ENCODE measurements around the gene UBE2M. TPM values are rescaled to one million over a fixed set of nuclear protein-coding genes. Genes with fewer than 3 reads are reported as not detected.
A peak's percentile ranks its signal among the peaks of the same experiment; 100 is the strongest.

UBE2M gene
- total RNA-seq, 2 donors from 2014 or later, result 91.4 to 113 TPM

- no peak for DNase-seq
- no peak for ATAC-seq
- intact Hi-C loops (cut with DNase I), result no loop called here
Observed at GRCh38 chr19:58572026-58572817, 13.8 kb upstream of the UBE2M start.

- DNase-seq (peak; percentile 21), ATAC-seq (no peak)
- intact Hi-C loops (cut with DNase I), result no loop called here
Observed at GRCh38 chr19:58571575-58571947, 13.2 kb upstream of the UBE2M start.

DNA sequence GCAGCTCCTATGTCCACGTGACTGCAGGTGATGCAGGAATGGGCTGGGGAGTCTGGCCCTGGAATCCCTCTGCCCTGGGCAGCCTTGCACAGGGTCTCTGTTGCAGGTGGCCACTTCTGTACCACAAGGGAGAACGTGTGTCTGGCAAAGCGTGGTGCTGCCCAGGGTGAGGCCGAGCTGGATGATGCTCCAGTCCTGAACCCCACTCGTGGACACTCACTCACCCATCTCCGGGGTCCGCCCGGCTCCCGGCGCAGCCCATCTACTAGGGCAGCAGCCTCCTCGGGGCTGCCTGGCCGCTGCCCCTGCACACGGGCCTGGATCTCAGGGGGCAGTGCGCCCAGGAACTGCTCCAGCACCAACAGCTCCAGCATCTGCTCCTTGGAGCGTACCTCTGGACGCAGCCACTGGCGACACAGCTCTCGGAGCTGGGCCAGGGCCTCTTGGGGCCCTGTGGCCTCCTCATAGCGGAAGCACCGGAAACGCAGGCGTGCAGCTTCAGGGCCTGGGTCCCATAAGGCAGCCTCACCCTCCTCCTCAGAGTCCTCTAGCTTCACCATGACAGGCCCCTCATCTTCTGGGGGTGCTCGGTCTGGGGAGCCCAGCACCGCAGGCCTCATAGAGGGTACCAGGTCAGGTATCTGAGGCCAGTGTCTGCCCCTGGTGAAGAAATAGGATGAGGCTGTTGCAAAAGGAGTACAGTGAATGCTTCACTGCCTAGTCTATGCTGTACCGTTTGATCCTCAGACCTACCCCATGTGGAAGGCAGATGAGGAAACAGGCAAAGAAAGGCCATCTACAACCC, 12.6 kb upstream of the UBE2M start:
- intact Hi-C loops (cut with DNase I), result no loop called here
- DNase-seq, result peak; percentile 28
- ATAC-seq, result no peak

DNA sequence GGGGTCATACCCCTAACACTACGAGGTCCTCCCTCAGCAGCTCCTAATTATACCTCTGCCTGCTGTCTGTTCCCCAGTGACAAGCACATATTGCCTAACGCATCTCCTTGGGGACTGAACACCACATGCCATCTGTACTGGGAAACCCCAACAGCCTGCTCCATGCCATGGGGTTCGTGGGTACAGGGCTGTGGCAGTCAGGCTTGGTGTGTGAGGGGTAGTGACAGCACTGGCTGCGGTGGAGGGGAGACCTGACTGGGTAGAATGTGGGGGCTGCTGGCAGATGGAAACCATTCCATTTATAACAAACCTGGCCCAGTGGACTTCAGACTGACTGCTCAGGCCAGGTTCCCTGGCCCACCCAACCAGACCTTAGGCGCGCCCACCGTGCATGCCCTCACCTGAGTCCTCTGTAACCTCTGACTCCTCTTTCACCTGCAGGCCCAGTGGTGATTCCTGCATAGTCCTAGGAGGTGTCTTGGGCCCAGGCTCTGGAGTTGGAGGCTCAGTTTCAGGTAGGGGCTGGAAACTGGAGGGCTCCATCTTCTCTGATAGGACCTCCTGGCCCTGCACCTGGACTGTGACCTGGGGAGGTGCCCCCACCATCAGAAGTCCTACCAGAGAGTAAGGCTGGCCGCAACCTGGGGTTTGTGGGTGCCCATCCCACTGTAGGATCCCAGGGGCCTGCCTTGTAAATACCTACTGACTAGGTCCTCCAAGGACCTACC, 11.7 kb upstream of the UBE2M start:
- intact Hi-C loops (cut with DNase I), result no loop called here
- ATAC-seq, result no peak
- DNase-seq, result peak; percentile 15

DNA sequence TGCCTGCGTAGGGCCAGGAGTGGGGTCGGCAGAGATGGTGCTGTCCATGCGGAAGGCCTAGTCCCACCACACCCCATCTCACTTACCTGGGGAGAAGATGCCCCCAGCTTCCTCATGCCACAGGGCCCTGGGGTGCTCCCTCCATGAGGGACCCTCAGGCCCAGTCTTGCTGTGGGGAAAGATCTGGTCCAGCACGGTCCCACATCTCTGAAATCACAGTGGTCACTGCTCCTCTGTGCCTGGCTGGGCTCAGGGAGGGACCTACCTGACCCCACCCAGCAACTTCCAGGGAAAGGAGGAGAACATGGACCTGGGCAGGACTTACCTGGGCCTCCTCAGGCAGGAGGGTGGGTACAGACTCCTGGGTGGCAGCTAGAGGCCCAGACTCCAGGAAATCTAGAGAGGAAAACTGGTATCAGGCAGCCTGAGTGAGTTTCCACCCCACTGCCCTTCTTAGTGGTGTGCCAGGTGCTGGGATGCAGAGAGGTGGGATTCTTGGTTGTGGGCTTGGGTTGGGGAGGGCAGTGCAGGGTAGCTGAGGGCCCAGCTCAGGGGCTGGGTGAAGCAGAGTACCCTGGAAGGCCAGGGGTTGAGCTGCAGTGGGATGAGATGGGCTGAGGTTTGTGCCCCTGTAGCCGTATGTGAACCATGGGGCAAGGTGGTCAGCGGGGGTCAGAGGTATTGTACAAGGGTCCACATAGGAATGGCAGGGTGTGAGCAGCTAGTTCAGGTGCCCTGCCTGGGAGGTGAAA, 11.0 kb upstream of the UBE2M start:
- no peak for ATAC-seq
- no peak for DNase-seq

DNA sequence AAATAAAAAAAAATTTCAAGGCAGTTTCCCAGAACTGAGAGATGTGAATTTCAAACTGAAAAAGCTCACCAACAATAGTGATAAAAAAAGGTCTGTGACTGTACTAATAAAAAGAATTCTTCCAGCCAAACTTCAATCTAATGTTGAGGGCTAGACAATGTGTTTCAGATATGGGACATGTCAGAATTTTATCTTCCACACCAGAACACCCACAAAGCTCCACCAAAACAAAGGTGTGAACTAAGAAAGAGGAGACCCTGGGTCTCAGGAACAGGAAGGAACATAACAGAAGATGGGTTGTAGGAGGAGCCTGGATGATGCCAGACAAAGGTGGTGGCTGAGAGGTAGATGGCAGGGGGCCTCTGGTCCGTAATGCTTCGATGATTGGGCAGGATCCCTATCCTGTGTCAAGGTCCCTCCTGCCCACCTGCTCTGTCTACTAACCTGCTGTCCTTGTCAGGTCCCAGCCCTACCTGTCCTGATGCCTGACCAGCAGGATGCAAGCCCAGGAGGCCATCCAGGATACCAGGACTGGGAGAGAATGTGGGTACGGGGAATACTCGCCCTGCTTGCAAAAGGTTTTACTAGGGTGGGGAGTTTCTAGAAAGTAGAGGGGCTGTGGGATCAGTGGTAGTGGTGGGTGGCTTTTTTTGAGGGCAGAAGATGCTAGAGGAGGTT, 10.2 kb upstream of the UBE2M start:
- ATAC-seq (no peak), DNase-seq (no peak)
- intact Hi-C loops (cut with DNase I), result no loop called here

More for the DNA sequence above, 11.0 kb upstream of the UBE2M start:
- intact Hi-C loops (cut with DNase I), result no loop called here

DNA sequence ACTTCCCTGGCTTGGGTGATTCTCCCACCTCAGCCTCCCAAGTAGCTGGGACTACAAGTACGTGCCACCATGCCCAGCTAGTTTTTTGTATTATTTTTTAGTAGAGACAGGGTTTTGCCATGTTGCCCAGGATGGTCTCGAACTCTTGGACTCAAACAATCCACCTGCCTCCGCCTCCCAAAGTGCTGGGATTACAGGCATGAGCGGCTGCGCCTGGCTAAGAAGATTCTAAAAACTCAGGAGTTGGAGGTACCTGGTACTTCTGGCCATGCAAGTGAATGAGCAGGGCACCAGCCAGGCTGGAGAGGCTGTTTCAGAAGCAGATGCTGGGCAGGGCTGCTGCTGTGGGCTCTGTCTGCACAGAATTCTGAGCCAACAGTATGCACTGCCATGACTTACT, 8.6 kb upstream of the UBE2M start:
- intact Hi-C loops (cut with DNase I), result no loop called here
- DNase-seq (no peak), ATAC-seq (no peak)

GRCh38 chr19:58563823-58564222, 5.4 kb upstream of the UBE2M start:
- intact Hi-C loops (cut with DNase I), result no loop called here
- ATAC-seq, result no peak
- no peak for DNase-seq

DNA sequence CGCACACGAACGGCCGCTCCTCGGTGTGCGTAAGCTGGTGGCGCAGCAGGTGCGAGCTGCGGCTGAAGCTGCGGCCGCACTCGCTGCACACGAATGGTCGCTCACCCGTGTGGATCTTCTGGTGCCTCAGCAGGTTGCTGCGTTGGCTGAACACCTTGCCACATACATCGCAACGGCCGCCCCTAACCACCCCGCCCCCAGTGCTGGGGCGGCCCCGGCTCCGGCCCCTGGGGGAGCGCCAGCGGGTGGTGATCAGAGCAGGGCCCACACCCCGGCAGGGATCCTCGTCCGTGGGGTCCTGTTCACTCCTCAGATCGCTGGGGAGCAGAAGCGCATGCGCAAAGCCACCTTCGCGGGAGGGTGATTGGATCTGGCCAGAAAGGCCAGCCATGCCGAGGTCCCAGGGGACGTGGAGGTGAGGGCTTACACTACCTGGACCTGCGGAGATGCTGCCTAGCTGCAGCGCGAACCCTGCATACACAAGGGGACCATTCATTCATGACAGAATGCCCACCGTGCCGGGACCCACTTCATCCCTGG, 4.7 kb upstream of the UBE2M start:
- intact Hi-C loops (cut with DNase I), result no loop called here
- no peak for DNase-seq
- ATAC-seq, result no peak

- ATAC-seq, result peak; percentile 1 to 2
- DNase-seq, result no peak
- intact Hi-C loops (cut with DNase I), result no loop called here
Observed at GRCh38 chr19:58562122-58563033, 4.0 kb upstream of the UBE2M start.

DNA sequence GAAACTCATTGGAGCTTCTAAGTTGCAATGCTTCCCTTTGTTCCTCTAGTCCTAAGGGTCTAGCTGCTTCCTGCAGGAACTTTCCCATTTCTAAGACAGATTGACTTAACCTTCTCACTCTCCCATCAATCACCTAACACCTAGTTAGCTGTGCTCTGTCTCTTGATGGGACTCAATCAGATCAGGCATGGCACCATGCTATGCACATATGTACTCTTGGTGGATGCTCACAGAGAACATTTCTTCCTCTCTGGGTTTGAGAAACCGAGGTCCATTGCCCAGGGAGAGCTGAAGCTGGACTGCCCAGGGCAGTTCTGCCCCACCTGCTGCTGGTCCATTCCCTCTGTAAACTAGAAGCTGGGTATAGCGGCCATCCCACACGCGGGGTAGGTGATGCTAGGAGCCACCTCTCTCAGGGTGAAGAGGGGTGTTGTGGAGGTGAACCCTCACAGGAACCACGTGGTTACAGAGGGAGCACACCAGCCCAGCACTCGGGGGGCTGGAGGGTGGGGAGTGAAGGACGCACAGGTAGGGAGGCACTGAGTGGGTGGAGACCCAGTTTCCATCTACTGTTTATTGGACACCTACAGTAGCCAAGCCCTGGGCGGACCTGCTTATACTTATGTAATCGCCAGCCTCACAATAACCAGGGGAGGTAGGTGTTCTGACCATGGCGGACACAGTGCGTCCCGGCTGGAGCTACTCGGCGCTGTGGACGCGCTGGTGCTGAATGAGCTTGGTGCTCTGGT, 3.1 kb upstream of the UBE2M start:
- no peak for ATAC-seq
- intact Hi-C loops (cut with DNase I), result no loop called here
- no peak for DNase-seq

- ATAC-seq (no peak), DNase-seq (no peak)
- intact Hi-C loops (cut with DNase I), result no loop called here
Observed at GRCh38 chr19:58560921-58561320, 2.5 kb upstream of the UBE2M start.

GRCh38 chr19:58560007-58560887, 1.8 kb upstream of the UBE2M start:
- DNase-seq (no peak), ATAC-seq (no peak)
- intact Hi-C loops (cut with DNase I), result no loop called here

- peak; percentile 72 to 73 for ATAC-seq
- peak; percentile 95 for DNase-seq
- intact Hi-C loops (cut with DNase I), result no loop called here
Observed at GRCh38 chr19:58559275-58560006, 1.0 kb upstream of the UBE2M start.

DNA sequence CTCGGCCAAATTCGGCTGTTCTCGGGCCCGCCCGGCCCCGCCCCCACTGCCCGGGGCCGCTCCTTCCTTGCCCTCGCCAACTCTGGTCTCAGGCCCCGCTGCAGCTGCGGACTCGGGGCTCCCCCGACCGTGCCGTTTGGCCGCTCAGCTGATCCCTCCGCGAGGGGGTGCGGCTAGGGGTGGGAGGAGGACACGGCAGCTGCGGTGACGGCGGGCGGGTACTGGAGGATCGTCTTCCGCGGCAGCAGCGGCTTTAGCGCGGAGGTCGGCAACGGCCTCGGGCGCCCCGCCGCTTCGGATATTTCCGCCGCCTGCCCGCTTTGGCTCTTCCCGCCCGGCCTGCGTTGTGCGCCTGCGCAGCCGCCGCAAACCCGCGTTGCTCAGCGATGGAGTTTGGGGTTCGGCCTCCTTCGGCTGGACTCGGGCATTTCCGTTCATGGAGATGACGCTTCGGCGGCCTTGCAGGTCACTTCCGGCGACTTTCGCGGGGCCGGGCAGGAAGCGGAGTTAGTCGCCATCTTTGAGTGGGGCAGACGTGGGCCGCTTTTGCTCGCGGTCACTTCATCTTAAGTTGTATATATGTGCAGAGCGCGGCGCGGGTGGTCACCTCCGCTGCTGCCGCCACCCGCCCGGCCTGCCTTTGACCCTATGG, 338 bp upstream of the UBE2M start:
- intact Hi-C loops (cut with DNase I), result no loop called here
- peak; percentile 99 for DNase-seq
- peak; percentile 83 to 86 for ATAC-seq

Data from left cardiac atrium (tissue), 4 donors.